H1 (cell line): ENCODE measurements around the gene ALDH3B1. TPM values are rescaled to one million over a fixed set of nuclear protein-coding genes. Genes with fewer than 3 reads are reported as not detected.

Source experiments
- CTCF ChIA-PET: fragments of 300-600 bp; sonication (Branson Sonifier 250); formaldehyde crosslinking; loops from one replicate; lab custom pipeline; 2021; ENCODE audit not compliant: partially characterized antibody; lab: Charles Lee
- POLR2A ChIA-PET: fragments of 300-600 bp; sonication (Branson Sonifier 250); formaldehyde crosslinking; loops from one replicate; lab custom pipeline; 2021; ENCODE audit warnings: inconsistent platforms; ENCODE audit not compliant: partially characterized antibody; lab: Charles Lee
- DNase-seq, 2 experiments: peaks; one replicate each; pipeline versions ENCODE4 v3.0.0 to v3.0.0-alpha.2; 2010 to 2022; ENCODE audit warnings: low spot score in 2 of 2, low read depth in 1 of 2, mixed read lengths in 1 of 2
- FAIRE-seq: peaks from 2 replicates; lab custom pipeline; 2011; peaks lifted over from hg19 to GRCh38; lab: Jason Lieb, UNC
- H2AFZ ChIP-seq: 2 replicates; pipeline ENCODE4 v1.8.1; 2012; ENCODE audit warnings: low read length, inconsistent platforms
- H2AK5ac ChIP-seq: 2 replicates; pipeline ENCODE4 v1.6.1; 2013; ENCODE audit warnings: low read depth, low read length
- H2BK120ac ChIP-seq: replicated peaks from 2 replicates; pipeline ENCODE3; 2013; ENCODE audit warnings: low read depth, low read length, inconsistent platforms
- H2BK12ac ChIP-seq: 2 replicates; pipeline ENCODE4 v1.6.1; 2013; ENCODE audit warnings: low read depth, low read length
- H2BK15ac ChIP-seq: 2 replicates; pipeline ENCODE4 v1.6.1; 2013; ENCODE audit warnings: low read length
- H2BK20ac ChIP-seq: 2 replicates; pipeline ENCODE4 v1.6.1; 2013; ENCODE audit warnings: low read length
- H2BK5ac ChIP-seq: 2 replicates; pipeline ENCODE4 v1.6.1; 2013; ENCODE audit warnings: low read depth, low read length
- H3K14ac ChIP-seq: 2 replicates; pipeline ENCODE4 v1.6.1; 2013; ENCODE audit warnings: inconsistent platforms; ENCODE audit not compliant: insufficient read length
- H3K18ac ChIP-seq: 2 replicates; pipeline ENCODE4 v1.6.1; 2013; ENCODE audit warnings: low read length; ENCODE audit errors: extremely low read depth
- H3K23ac ChIP-seq: 2 replicates; pipeline ENCODE4 v1.6.1; 2013; ENCODE audit warnings: inconsistent platforms; ENCODE audit not compliant: insufficient read length
- H3K23me2 ChIP-seq: 2 replicates; pipeline ENCODE4 v1.6.1; 2013; ENCODE audit warnings: low read depth, low read length
- H3K27ac ChIP-seq: 2 replicates; pipeline ENCODE4 v1.6.1; 2011; ENCODE audit warnings: low read depth, low read length, inconsistent platforms
- H3K27me3 ChIP-seq, 4 experiments: replicated peaks in 1 of 4; 1 replicate in 1 of 4; 2 replicates in 3 of 4; pipeline versions ENCODE4 v1.6.1 to v1.8.1; 2011 to 2013; ENCODE audit warnings: low read length in 3 of 4, mild to moderate bottlenecking in 3 of 4, inconsistent platforms in 2 of 4, mixed read lengths in 2 of 4, moderate library complexity in 1 of 4; ENCODE audit not compliant: control insufficient read depth in 3 of 4, insufficient read depth in 3 of 4; ENCODE audit errors: extremely low read depth in 1 of 4
- H3K36me3 ChIP-seq, 4 experiments: 2 replicates each; pipeline versions ENCODE4 v1.6.1 to v1.8.1; 2011 to 2013; ENCODE audit warnings: mild to moderate bottlenecking in 4 of 4, low read length in 3 of 4, moderate library complexity in 2 of 4, control low read depth in 1 of 4, inconsistent platforms in 1 of 4; ENCODE audit not compliant: insufficient read depth in 4 of 4, control insufficient read depth in 2 of 4
- H3K4ac ChIP-seq: replicated peaks from 2 replicates; pipeline ENCODE3; 2013; ENCODE audit warnings: low read length, low read depth, mixed read lengths, inconsistent platforms; ENCODE audit not compliant: insufficient read length
- H3K4me1 ChIP-seq, 4 experiments: replicated peaks in 1 of 4; 1 replicate in 1 of 4; 2 replicates in 3 of 4; pipeline versions ENCODE4 v1.6.1 to v1.8.1; 2011 to 2013; ENCODE audit warnings: low read length in 3 of 4, inconsistent platforms in 2 of 4, mixed read lengths in 1 of 4; ENCODE audit not compliant: insufficient read depth in 4 of 4, control insufficient read depth in 3 of 4
- H3K4me2 ChIP-seq, 2 experiments: 2 replicates each; pipeline versions ENCODE4 v1.6.1 to v1.8.1; 2011 to 2013; ENCODE audit warnings: low read depth in 2 of 2, low read length in 2 of 2, control low read depth in 1 of 2, inconsistent platforms in 1 of 2, mild to moderate bottlenecking in 1 of 2; ENCODE audit not compliant: insufficient read depth in 1 of 2
- H3K4me3 ChIP-seq, 4 experiments: fragments of 200-600, 300-600 bp in 1 of 4; sonication (generic), shearing (Covaris generic), sonication (Bioruptor Twin) in 1 of 4; 2 replicates each; pipeline versions ENCODE4 v1.5.1 to v1.8.1; 2011 to 2016; ENCODE audit warnings: low read length in 4 of 4, low read depth in 3 of 4, control low read depth in 2 of 4, inconsistent platforms in 2 of 4, mild to moderate bottlenecking in 2 of 4, mixed read lengths in 1 of 4, moderate library complexity in 1 of 4; ENCODE audit not compliant: insufficient read depth in 2 of 4; ENCODE audit errors: extremely low read depth in 1 of 4
- H3K56ac ChIP-seq: replicated peaks from 2 replicates; pipeline ENCODE3; 2013; ENCODE audit warnings: low read depth, mild to moderate bottlenecking, mixed read lengths, low read length, inconsistent platforms; ENCODE audit not compliant: insufficient read length
- H3K79me1 ChIP-seq: 2 replicates; pipeline ENCODE4 v1.6.1; 2013; ENCODE audit warnings: low read depth, low read length, control low read depth
- H3K79me2 ChIP-seq, 2 experiments: 2 replicates each; pipeline versions ENCODE4 v1.6.1 to v1.8.1; 2012 to 2013; ENCODE audit warnings: low read length in 2 of 2, mild to moderate bottlenecking in 2 of 2, inconsistent platforms in 1 of 2; ENCODE audit not compliant: insufficient read depth in 2 of 2, control insufficient read depth in 1 of 2
- H3K9ac ChIP-seq, 4 experiments: replicated peaks in 1 of 4; 1 replicate in 1 of 4; 2 replicates in 3 of 4; pipeline versions ENCODE4 v1.6.1 to v1.8.1; 2011 to 2013; ENCODE audit warnings: low read depth in 3 of 4, low read length in 3 of 4, control low read depth in 2 of 4, mild to moderate bottlenecking in 2 of 4, moderate library complexity in 2 of 4, inconsistent platforms in 1 of 4; ENCODE audit errors: extremely low read depth in 1 of 4
- H3K9me3 ChIP-seq, 2 experiments: 2 replicates each; pipeline versions ENCODE4 v1.6.1 to v1.8.1; 2012 to 2013; ENCODE audit warnings: mild to moderate bottlenecking in 2 of 2, moderate library complexity in 2 of 2, control low read depth in 1 of 2, inconsistent platforms in 1 of 2, low read depth in 1 of 2, low read length in 1 of 2, mixed read lengths in 1 of 2; ENCODE audit not compliant: insufficient read depth in 2 of 2
- H4K20me1 ChIP-seq, 2 experiments: replicated peaks in 1 of 2; 2 replicates each; pipeline versions ENCODE3 to v1.8.1; 2011 to 2013; ENCODE audit warnings: inconsistent platforms in 2 of 2, low read length in 2 of 2, mild to moderate bottlenecking in 1 of 2; ENCODE audit not compliant: insufficient read depth in 2 of 2, control insufficient read depth in 1 of 2
- H4K5ac ChIP-seq: 2 replicates; pipeline ENCODE4 v1.6.1; 2013; ENCODE audit warnings: low read length, low read depth, mixed read lengths, inconsistent platforms; ENCODE audit not compliant: insufficient read length
- H4K8ac ChIP-seq: 2 replicates; pipeline ENCODE4 v1.8.0; 2013; ENCODE audit warnings: mild to moderate bottlenecking, moderate library complexity, low read length, inconsistent platforms; ENCODE audit not compliant: insufficient read depth; ENCODE audit errors: extremely low read depth
- H4K91ac ChIP-seq: replicated peaks from 2 replicates; pipeline ENCODE3; 2013; ENCODE audit warnings: low read length, mixed read lengths, inconsistent platforms; ENCODE audit not compliant: insufficient read length
- WGBS, 2 experiments: shearing (Covaris generic) in 1 of 2; methylation state at CpG; one replicate each; pipeline versions ENCODE4 v1.1.6 to v1.1.7; 2013 to 2015; ENCODE audit warnings: low lambda C conversion rate in 2 of 2, mixed read lengths in 2 of 2, inconsistent platforms in 1 of 2, low coverage in 1 of 2, missing lambda C conversion rate in 1 of 2; ENCODE audit not compliant: insufficient replicate concordance in 2 of 2, insufficient coverage in 1 of 2, insufficient read length in 1 of 2; ENCODE audit errors: extremely low coverage in 1 of 2, missing lambda C conversion rate in 1 of 2; 5-methylcytosine and 5-hydroxymethylcytosine counted together
- polyA plus RNA-seq, 7 experiments: library from polyadenylated mRNA; depleted of rRNA in 3 of 7; stranded (reverse) in 5 of 7; unstranded in 2 of 7; fragments of >200 nt in 5 of 7; fragments of 200-250 nt in 2 of 7; gene quantifications; 1 replicate in 5 of 7; 2 replicates in 1 of 7; 4 replicates in 1 of 7; pipeline versions ENCODE4 v1.2.1 to v1.2.3, GENCODE V29; 2011 to 2013; ENCODE audit warnings: missing spikeins in 2 of 7, mixed read lengths in 2 of 7
- total RNA-seq: library from RNA; stranded (reverse); fragmentation: NEBNext Ultra II Directional; extraction: Animal tissue kit (Norgen Biotek cat#: 25700); gene quantifications from 2 replicates; pipeline ENCODE4 v1.2.1, GENCODE V29; 2021

Gene ALDH3B1
- total and polyA plus RNA-seq, 2 of the 8 experiments (the other 6 are each of a cell fraction or from before 2014, with no cell fraction given): 0.32 to 0.47 TPM

DNA sequence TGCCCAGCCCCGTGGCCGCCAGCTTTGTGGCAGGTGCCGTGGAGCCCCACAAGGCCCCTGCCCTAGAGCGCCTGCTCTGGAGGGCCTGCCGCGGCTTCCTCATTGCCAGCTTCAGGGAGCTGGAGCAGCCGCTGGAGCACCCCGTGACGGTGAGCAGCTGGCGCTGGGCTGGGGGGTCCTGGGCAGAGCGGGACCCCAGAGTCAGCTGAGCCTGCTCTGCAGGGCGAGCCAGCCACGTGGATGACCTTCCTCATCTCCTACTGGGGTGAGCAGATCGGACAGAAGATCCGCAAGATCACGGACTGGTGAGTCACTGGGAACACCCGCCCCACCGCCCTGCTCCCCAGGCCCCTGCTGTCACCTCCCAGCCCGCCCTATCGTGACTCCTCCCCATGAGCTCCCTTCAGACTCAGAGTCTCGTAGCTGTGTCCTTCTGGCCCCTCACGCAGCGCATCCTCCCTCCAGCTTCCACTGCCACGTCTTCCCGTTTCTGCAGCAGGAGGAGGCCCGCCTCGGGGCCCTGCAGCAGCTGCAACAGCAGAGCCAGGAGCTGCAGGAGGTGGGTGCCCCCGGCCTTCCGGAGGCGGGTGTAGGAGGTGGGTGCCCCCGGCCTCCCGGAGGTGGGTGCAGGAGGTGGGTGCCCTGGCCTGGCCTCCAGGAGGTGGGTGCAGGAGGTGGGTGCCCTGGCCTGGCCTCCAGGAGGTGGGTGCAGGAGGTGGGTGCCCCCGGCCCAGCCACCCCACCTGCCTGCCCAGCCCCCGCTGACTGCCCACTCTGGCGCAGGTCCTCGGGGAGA lies 33.4 kb downstream of the ALDH3B1 start:
- Histone ChIP-seq H4K8ac (no peak overlapping the region), H3K9me3 (no peaks in the 10 kb centered on the region), H3K23ac (no peak overlapping the region), H3K4me2 (no peak overlapping the region), H3K4me1 (peaks cover 4 to 19% (median 13%) of the 10 kb centered on the region in 4 experiments), H3K79me2 (no peaks in the 10 kb centered on the region), H2BK15ac (no peak overlapping the region), H3K23me2 (no peaks in the 10 kb centered on the region; the same call in 1 of the 2 replicates), H2BK20ac (no peak overlapping the region), H3K27ac (no peak overlapping the region), H4K5ac (no peak overlapping the region), H3K14ac (no peak overlapping the region), H4K91ac (no peak overlapping the region), H3K4me3 (no peak overlapping the region), H3K79me1 (no peaks in the 10 kb centered on the region), H3K4ac (no peak overlapping the region), H3K9ac (no peak overlapping the region), H2BK5ac (no peak overlapping the region), H3K36me3 (no peaks in the 10 kb centered on the region), H2BK12ac (no peak overlapping the region), H2BK120ac (no peak overlapping the region), H3K56ac (no peak overlapping the region), H2AK5ac (no peak overlapping the region), H4K20me1 (peaks cover 0 to 6% of the 10 kb centered on the region in 2 experiments), H3K27me3 (no peaks in the 10 kb centered on the region), H3K18ac (no peak overlapping the region; the same call in 1 of the 2 replicates), H2AFZ (no peak overlapping the region)
- WGBS, 2 experiments: 92% methylated on average over 28 of the region's 36 CpGs; no CpG with 5 or more reads in 1 of the 2 experiments
- CTCF ChIA-PET: interaction anchor here (0.9 to 2.7 kb wide), 8 partner anchors 9 to 164 kb away, joined by 3 to 18 read pairs (median 4); partner anchors contain the start of gene NDUFS8
- POLR2A ChIA-PET: interaction anchor here (0.8 to 16.6 kb wide), 6 partner anchors 9 to 81 kb away, joined by 3 to 183 read pairs (median 4); partner anchors contain the start of genes CHKA and NDUFS8
- DNase-seq (no peak), FAIRE-seq (no peak)
